Measurements from ENCODE around the gene ITPK1.
A peak's percentile ranks its signal among the peaks of the same experiment; 100 is the strongest.

Gene ITPK1

GRCh38 chr14:93079321-93079720 is 36.4 kb downstream of the ITPK1 start:
- Histone ChIP-seq H3K27ac (ENCODE audit: low read length) (no peak overlapping the region), H3K27me3 (ENCODE audit: low read depth, low read length) (no peaks in the 10 kb centered on the region), H3K4me3 (ENCODE audit: low read depth in 1 of 2, low read length in 2 of 2) (no peak overlapping the region), H3K4me1 (ENCODE audit: control insufficient read depth in 1 of 2, insufficient read depth in 2 of 2, low read length in 2 of 2) (peaks cover 5 to 9% of the 10 kb centered on the region in 2 donors), H3K36me3 (ENCODE audit: control insufficient read depth in 1 of 2, insufficient read depth in 2 of 2, low read length in 2 of 2) (no peaks in the 10 kb centered on the region), H3K9me3 (ENCODE audit: control insufficient read depth in 1 of 2, low read length in 2 of 2) (no peaks in the 10 kb centered on the region)

- H3K4me1 ChIP-seq (ENCODE audit: control insufficient read depth in 1 of 2, insufficient read depth in 2 of 2, low read length in 2 of 2), result peaks cover 5 to 14% of the 10 kb centered on the region in 2 donors
- H3K9me3 ChIP-seq (ENCODE audit: control insufficient read depth in 1 of 2, low read length in 2 of 2), result no peaks in the 10 kb centered on the region
- H3K4me3 ChIP-seq (ENCODE audit: low read depth in 1 of 2, low read length in 2 of 2), result no peak overlapping the region
- no peak overlapping the region for H3K27ac ChIP-seq (ENCODE audit: low read length)
- no peaks in the 10 kb centered on the region for H3K27me3 ChIP-seq (ENCODE audit: low read depth, low read length)
- no peaks in the 10 kb centered on the region for H3K36me3 ChIP-seq (ENCODE audit: control insufficient read depth in 1 of 2, insufficient read depth in 2 of 2, low read length in 2 of 2)
Measured at GRCh38 chr14:93078870-93079269, 36.9 kb downstream of the ITPK1 start.

- no peaks in the 10 kb centered on the region for H3K27me3 ChIP-seq (ENCODE audit: low read depth, low read length)
- peaks cover 4 to 24% of the 10 kb centered on the region in 2 donors for H3K4me1 ChIP-seq (ENCODE audit: control insufficient read depth in 1 of 2, insufficient read depth in 2 of 2, low read length in 2 of 2)
- H3K36me3 ChIP-seq (ENCODE audit: control insufficient read depth in 1 of 2, insufficient read depth in 2 of 2, low read length in 2 of 2), result no peaks in the 10 kb centered on the region
- no peak overlapping the region for H3K27ac ChIP-seq (ENCODE audit: low read length)
- H3K9me3 ChIP-seq (ENCODE audit: control insufficient read depth in 1 of 2, low read length in 2 of 2), result no peaks in the 10 kb centered on the region
- no peak overlapping the region for H3K4me3 ChIP-seq (ENCODE audit: low read depth in 1 of 2, low read length in 2 of 2)
Measured at GRCh38 chr14:93076755-93077154, 39.0 kb downstream of the ITPK1 start.

GRCh38 chr14:93075891-93076290 is 39.8 kb downstream of the ITPK1 start:
- Histone ChIP-seq H3K27ac (ENCODE audit: low read length) (no peak overlapping the region), H3K4me3 (ENCODE audit: low read depth in 1 of 2, low read length in 2 of 2) (no peak overlapping the region), H3K9me3 (ENCODE audit: control insufficient read depth in 1 of 2, low read length in 2 of 2) (no peaks in the 10 kb centered on the region), H3K27me3 (ENCODE audit: low read depth, low read length) (no peaks in the 10 kb centered on the region), H3K4me1 (ENCODE audit: control insufficient read depth in 1 of 2, insufficient read depth in 2 of 2, low read length in 2 of 2) (peaks cover 4 to 24% of the 10 kb centered on the region in 2 donors), H3K36me3 (ENCODE audit: control insufficient read depth in 1 of 2, insufficient read depth in 2 of 2, low read length in 2 of 2) (no peaks in the 10 kb centered on the region)

DNA sequence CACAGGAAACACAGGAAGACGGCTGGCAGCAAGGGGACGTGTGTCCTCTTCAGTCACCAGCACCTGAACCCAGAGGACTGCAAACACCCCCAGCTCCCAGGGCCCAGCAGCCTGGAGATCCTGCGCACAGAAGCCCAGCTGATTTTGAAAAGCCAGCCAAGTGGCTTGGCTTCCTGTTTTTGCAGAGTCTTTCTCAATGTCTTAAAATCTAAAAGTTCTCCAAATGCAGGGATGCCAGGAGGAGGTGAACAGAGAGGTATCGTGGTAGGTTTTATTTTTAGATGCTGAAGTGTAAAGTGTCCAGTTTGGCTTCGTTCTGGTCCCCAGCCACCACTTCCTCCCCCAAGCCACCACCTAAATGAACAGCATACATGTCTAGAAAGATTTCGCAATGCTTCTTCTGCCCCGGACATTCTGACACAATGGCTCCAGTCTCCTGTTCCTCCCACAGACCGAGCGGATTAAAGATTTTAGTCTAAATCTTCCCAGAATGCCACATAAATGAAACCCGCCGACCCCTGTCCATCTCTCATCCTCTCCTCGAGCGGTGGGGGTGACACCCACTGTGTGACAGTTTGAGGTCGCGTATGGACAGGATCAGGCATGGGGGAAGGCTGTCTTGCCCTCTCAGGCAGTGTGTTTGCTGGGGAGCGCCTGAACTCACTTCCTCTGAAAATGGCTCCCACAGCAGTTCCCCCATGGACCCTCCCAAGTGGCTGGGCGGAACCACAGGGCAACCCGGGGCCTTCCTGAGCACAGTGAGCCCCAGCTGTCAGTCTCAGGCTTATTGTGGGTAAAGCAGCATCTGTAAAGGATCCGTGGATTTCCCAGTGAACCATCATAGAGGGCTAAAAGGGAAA is 41.6 kb downstream of the ITPK1 start:
- Histone ChIP-seq H3K27me3 (ENCODE audit: low read depth, low read length) (no peaks in the 10 kb centered on the region), H3K36me3 (ENCODE audit: control insufficient read depth in 1 of 2, insufficient read depth in 2 of 2, low read length in 2 of 2) (no peaks in the 10 kb centered on the region), H3K27ac (ENCODE audit: low read length) (peak overlapping the region; percentile 71), H3K4me1 (ENCODE audit: control insufficient read depth in 1 of 2, insufficient read depth in 2 of 2, low read length in 2 of 2) (peaks cover 4 to 20% of the 10 kb centered on the region in 2 donors), H3K9me3 (ENCODE audit: control insufficient read depth in 1 of 2, low read length in 2 of 2) (no peaks in the 10 kb centered on the region), H3K4me3 (ENCODE audit: low read depth in 1 of 2, low read length in 2 of 2) (peak overlapping the region; percentile 16 to 23)

- peaks cover 4 to 20% of the 10 kb centered on the region in 2 donors for H3K4me1 ChIP-seq (ENCODE audit: control insufficient read depth in 1 of 2, insufficient read depth in 2 of 2, low read length in 2 of 2)
- no peaks in the 10 kb centered on the region for H3K27me3 ChIP-seq (ENCODE audit: low read depth, low read length)
- no peak overlapping the region for H3K4me3 ChIP-seq (ENCODE audit: low read depth in 1 of 2, low read length in 2 of 2)
- no peaks in the 10 kb centered on the region for H3K9me3 ChIP-seq (ENCODE audit: control insufficient read depth in 1 of 2, low read length in 2 of 2)
- no peaks in the 10 kb centered on the region for H3K36me3 ChIP-seq (ENCODE audit: control insufficient read depth in 1 of 2, insufficient read depth in 2 of 2, low read length in 2 of 2)
- H3K27ac ChIP-seq (ENCODE audit: low read length), result peak overlapping the region; percentile 14
Measured at GRCh38 chr14:93073358-93073707, 42.4 kb downstream of the ITPK1 start.

DNA sequence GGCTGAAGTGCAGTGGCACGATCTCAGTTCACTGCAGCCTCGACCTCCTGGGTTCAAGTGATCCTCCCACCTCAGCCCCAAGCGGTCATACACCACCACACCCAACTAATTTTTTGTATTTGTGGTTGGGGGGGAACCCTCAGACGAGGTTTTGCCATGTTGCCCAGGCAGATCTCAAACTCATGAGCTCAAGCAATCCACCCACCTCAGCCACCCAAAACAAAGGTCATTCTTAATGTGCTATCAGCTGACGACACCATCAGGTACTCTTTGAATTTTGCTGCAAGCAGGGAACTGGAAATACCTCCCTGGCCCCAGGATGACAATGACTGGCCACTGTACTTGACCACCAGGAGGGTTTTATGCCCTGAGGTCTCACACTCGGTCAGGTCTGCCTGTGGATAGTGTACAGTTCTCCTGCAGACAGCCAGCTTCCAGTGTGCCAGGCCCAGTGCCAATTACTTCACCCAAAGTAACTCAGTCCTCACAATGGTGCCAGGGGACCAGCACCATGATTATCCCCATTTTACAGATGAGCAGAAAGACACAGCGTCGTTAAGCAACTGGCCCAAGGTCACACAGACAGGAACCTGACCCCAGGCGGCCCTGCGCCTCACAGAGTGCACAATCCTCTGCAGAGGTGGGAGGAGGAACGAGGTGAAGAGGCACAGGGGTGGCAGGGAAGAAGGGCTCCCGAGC is 42.9 kb downstream of the ITPK1 start:
- Histone ChIP-seq H3K27me3 (ENCODE audit: low read depth, low read length) (no peaks in the 10 kb centered on the region), H3K4me3 (ENCODE audit: low read depth in 1 of 2, low read length in 2 of 2) (no peak overlapping the region), H3K9me3 (ENCODE audit: control insufficient read depth in 1 of 2, low read length in 2 of 2) (no peaks in the 10 kb centered on the region), H3K27ac (ENCODE audit: low read length) (peak overlapping the region; percentile 14), H3K4me1 (ENCODE audit: control insufficient read depth in 1 of 2, insufficient read depth in 2 of 2, low read length in 2 of 2) (peaks cover 4 to 20% of the 10 kb centered on the region in 2 donors), H3K36me3 (ENCODE audit: control insufficient read depth in 1 of 2, insufficient read depth in 2 of 2, low read length in 2 of 2) (no peaks in the 10 kb centered on the region)

GRCh38 chr14:93068711-93069110 is 47.0 kb downstream of the ITPK1 start:
- Histone ChIP-seq H3K9me3 (ENCODE audit: control insufficient read depth in 1 of 2, low read length in 2 of 2) (no peaks in the 10 kb centered on the region), H3K27me3 (ENCODE audit: low read depth, low read length) (no peaks in the 10 kb centered on the region), H3K27ac (ENCODE audit: low read length) (no peak overlapping the region), H3K4me3 (ENCODE audit: low read depth in 1 of 2, low read length in 2 of 2) (no peak overlapping the region), H3K4me1 (ENCODE audit: control insufficient read depth in 1 of 2, insufficient read depth in 2 of 2, low read length in 2 of 2) (peaks cover 4 to 20% of the 10 kb centered on the region in 2 donors), H3K36me3 (ENCODE audit: control insufficient read depth in 1 of 2, insufficient read depth in 2 of 2, low read length in 2 of 2) (no peaks in the 10 kb centered on the region)

DNA sequence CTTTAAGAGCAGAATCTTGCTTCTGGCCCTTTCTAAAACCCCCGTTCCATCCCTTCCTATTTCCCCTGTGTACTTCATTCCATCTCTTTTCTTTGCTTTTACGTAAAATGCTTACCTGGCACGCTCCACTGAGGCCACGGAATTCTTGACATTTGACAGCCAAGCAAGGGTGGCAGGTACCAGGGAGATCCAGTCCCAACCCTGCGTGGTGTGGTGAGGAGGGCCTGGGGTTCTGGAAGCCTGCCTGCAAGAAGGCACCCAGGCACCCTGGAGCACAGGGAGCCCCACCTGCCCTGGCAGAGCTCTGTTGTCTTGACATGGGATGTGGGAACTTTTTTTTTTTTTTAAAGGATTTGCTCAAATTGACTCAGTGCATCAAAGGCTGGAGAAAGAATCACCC is 48.6 kb downstream of the ITPK1 start:
- Histone ChIP-seq H3K9me3 (ENCODE audit: control insufficient read depth in 1 of 2, low read length in 2 of 2) (no peaks in the 10 kb centered on the region), H3K4me3 (ENCODE audit: low read depth in 1 of 2, low read length in 2 of 2) (no peak overlapping the region), H3K36me3 (ENCODE audit: control insufficient read depth in 1 of 2, insufficient read depth in 2 of 2, low read length in 2 of 2) (no peaks in the 10 kb centered on the region), H3K4me1 (ENCODE audit: control insufficient read depth in 1 of 2, insufficient read depth in 2 of 2, low read length in 2 of 2) (peaks cover 0 to 23% of the 10 kb centered on the region in 2 donors), H3K27ac (ENCODE audit: low read length) (no peak overlapping the region), H3K27me3 (ENCODE audit: low read depth, low read length) (no peaks in the 10 kb centered on the region)

- Histone ChIP-seq H3K4me1 (ENCODE audit: control insufficient read depth in 1 of 2, insufficient read depth in 2 of 2, low read length in 2 of 2) (peaks cover 3 to 36% of the 10 kb centered on the region in 2 donors), H3K36me3 (ENCODE audit: control insufficient read depth in 1 of 2, insufficient read depth in 2 of 2, low read length in 2 of 2) (no peaks in the 10 kb centered on the region), H3K27me3 (ENCODE audit: low read depth, low read length) (no peaks in the 10 kb centered on the region), H3K4me3 (ENCODE audit: low read depth in 1 of 2, low read length in 2 of 2) (no peak overlapping the region), H3K9me3 (ENCODE audit: control insufficient read depth in 1 of 2, low read length in 2 of 2) (no peaks in the 10 kb centered on the region), H3K27ac (ENCODE audit: low read length) (peak overlapping the region; percentile 53)
Measured at GRCh38 chr14:93065272-93065730, 50.4 kb downstream of the ITPK1 start.

- H3K9me3 ChIP-seq (ENCODE audit: control insufficient read depth in 1 of 2, low read length in 2 of 2), result no peaks in the 10 kb centered on the region
- no peaks in the 10 kb centered on the region for H3K36me3 ChIP-seq (ENCODE audit: control insufficient read depth in 1 of 2, insufficient read depth in 2 of 2, low read length in 2 of 2)
- no peak overlapping the region for H3K4me3 ChIP-seq (ENCODE audit: low read depth in 1 of 2, low read length in 2 of 2)
- H3K27me3 ChIP-seq (ENCODE audit: low read depth, low read length), result no peaks in the 10 kb centered on the region
- peaks cover 7 to 40% of the 10 kb centered on the region in 2 donors for H3K4me1 ChIP-seq (ENCODE audit: control insufficient read depth in 1 of 2, insufficient read depth in 2 of 2, low read length in 2 of 2)
- H3K27ac ChIP-seq (ENCODE audit: low read length), result peak overlapping the region; percentile 53
Measured at GRCh38 chr14:93064411-93065271, 51.1 kb downstream of the ITPK1 start.

Data from muscle layer of duodenum (tissue), 2 donors.